HG03060 (cell line): ENCODE data around the gene GSTP1.
"Not testable (repeated sequence)": the region's sequence is repeated elsewhere in the genome, so short reads cannot be mapped to it uniquely, and the experiment has no call there.

Source experiments
- ATAC-seq: cut with Tn5 transposase; IDR thresholded peaks from one replicate; pipeline ENCODE4 v1.9.1; 2021; ENCODE audit warnings: low read depth, moderate number of reproducible peaks; ENCODE audit not compliant: unreplicated experiment

Gene GSTP1

DNA sequence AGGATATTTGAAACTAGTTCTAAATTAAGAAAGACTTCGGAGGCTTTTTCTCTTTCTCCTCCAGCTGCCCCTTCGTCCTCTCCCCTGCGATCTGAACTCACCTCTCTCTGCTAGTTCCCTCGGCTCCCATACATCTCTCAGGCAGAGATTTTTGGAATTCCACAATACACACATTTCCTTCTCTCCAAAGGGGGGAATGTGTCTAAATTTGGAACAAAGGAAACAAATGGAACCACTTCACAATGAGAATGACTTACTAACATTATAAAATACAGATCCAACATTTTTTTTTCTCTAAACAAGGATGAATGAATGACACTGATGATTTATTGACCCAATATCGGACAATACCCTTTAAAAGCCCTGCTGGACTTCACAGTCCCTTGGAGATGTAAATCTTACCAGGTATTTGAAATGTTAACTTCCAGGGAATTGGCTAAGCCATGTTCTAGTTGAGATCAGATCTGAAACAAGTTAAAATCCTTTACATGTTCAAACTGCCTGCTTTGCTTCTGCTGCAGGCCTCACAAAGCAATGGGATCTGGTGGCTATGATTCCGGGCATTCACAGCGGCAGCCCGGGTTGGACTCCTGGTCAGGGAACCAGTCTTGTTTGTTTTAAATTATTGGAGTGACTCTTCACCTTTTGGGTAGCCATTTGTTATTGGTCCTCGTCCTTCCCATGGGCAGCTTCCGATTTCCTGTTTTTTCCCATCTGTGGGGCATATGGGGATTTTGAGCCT, 20.5 kb upstream of the GSTP1 start:
- no peak for ATAC-seq

- not testable (repeated sequence) for ATAC-seq
Observed at GRCh38 chr11:67563705-67564114, 19.9 kb upstream of the GSTP1 start.

DNA sequence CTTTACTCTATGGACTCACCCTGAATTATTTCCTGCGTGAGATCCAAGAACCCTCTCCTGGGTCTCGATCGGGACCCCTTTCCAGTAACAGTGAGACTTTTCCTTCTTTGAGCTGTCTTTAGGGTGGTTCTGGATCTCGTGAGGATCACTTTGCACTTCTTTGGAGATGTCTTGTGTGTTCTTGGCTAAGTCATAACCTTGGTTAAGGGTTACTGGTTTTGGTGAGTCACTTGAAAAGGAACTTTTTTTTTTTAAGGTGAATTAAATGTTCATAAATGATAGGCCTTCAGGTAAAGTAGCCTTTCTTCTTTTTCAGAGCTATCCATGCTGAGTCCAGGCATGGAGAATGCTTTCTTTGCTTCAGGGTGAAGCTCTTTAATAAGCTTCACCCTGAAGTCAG, 19.4 kb upstream of the GSTP1 start:
- ATAC-seq = no peak

- no peak for ATAC-seq
Observed at GRCh38 chr11:67571443-67571842, 12.2 kb upstream of the GSTP1 start.

- no peak for ATAC-seq
Observed at GRCh38 chr11:67572305-67572704, 11.3 kb upstream of the GSTP1 start.

DNA sequence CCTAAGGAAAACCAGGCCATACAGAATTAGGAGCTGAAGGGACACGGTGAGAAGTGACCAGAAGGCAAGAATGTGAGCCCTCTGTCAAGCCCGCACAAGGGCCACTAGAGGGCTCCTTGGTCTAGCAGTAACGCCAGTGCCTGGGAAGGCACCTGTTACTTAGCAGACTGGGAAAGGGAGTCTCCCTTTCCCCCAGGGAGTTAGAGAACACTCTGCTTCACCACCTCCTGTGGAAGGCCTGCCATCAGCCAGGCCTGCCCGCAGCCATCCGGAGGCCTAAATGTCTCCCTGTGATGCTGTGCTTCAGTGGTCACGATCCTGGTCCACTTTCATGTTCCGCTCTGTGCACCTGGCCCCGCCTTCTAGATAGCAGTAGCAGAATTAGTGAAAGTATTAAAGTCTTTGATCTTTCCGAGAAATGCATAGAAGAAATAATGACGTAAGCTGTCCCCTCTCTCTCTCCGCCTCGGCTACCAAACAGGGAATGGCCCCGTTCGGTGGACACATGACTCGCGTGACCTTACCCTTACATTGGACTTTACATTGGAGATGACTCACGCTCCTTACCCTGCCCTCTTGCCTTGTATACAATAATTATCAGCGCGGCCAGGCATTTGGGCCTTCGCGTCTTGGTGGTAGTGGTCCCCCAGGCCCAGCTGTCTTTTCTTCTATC, 10.7 kb upstream of the GSTP1 start:
- ATAC-seq = no peak

DNA sequence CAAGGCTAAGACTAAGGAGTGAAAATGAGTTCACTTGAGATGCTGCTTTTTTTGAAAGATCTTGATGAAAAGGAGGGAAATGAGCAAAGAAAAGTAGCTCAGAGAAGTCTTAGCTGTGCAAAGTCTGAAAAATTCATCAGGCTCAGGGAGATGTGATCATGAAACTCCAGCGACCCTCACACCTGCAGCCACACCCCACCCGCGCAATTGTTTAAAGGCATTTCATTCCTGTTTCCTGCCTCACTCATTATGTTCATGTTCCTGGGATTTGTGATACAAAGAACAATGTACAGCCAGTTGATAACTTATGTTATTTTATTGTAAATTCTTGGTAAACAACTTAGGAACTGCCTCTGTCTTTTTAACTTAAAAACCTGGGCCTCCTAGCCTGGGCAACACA, 8.7 kb upstream of the GSTP1 start:
- no peak for ATAC-seq

- no peak for ATAC-seq
Observed at GRCh38 chr11:67576735-67577475, 6.7 kb upstream of the GSTP1 start.

GRCh38 chr11:67577951-67578350, 5.7 kb upstream of the GSTP1 start:
- no peak for ATAC-seq

DNA sequence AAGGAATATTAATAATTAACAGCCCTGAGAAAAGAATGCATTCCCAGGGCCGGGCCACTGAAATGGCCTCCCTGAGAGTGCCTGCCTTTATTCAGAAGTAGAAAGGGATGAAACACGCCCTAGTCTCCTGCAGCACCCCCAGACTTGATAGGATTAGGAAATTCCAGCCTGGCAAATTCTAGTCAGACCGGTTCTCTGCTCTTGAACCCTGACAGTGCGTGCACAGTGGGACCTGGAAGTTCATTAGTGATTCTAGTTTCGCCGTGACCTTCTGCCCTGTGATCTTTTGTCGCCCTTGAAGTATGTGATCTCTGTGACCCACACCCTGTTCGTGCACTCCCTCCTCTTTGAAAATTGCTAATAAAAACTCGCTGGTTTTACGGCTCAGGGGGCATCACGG, 2.1 kb upstream of the GSTP1 start:
- ATAC-seq = no peak

DNA sequence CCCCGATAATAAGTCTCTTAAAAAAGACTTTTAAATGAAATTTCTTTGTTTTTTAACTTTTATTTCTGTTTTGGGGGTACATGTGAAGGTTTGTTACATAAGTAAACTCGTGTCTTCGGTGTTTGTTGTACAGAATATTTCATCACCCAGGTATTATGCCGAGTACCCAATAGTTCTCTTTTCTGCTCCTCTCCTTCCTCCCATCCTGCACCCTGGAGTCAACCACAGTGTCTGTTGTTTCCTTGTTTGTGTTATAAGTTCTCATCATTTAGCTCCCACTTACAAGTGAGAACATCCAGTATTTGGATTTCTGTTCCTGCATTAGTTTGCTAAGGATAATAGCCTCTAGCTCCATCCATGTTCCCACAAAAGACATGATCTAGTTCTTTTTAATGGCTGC, 1.6 kb upstream of the GSTP1 start:
- ATAC-seq = no peak

DNA sequence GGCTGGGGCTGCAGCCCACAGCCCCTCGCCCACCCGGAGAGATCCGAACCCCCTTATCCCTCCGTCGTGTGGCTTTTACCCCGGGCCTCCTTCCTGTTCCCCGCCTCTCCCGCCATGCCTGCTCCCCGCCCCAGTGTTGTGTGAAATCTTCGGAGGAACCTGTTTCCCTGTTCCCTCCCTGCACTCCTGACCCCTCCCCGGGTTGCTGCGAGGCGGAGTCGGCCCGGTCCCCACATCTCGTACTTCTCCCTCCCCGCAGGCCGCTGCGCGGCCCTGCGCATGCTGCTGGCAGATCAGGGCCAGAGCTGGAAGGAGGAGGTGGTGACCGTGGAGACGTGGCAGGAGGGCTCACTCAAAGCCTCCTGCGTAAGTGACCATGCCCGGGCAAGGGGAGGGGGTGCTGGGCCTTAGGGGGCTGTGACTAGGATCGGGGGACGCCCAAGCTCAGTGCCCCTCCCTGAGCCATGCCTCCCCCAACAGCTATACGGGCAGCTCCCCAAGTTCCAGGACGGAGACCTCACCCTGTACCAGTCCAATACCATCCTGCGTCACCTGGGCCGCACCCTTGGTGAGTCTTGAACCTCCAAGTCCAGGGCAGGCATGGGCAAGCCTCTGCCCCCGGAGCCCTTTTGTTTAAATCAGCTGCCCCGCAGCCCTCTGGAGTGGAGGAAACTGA, 731 bp downstream of the GSTP1 start:
- no peak for ATAC-seq

DNA sequence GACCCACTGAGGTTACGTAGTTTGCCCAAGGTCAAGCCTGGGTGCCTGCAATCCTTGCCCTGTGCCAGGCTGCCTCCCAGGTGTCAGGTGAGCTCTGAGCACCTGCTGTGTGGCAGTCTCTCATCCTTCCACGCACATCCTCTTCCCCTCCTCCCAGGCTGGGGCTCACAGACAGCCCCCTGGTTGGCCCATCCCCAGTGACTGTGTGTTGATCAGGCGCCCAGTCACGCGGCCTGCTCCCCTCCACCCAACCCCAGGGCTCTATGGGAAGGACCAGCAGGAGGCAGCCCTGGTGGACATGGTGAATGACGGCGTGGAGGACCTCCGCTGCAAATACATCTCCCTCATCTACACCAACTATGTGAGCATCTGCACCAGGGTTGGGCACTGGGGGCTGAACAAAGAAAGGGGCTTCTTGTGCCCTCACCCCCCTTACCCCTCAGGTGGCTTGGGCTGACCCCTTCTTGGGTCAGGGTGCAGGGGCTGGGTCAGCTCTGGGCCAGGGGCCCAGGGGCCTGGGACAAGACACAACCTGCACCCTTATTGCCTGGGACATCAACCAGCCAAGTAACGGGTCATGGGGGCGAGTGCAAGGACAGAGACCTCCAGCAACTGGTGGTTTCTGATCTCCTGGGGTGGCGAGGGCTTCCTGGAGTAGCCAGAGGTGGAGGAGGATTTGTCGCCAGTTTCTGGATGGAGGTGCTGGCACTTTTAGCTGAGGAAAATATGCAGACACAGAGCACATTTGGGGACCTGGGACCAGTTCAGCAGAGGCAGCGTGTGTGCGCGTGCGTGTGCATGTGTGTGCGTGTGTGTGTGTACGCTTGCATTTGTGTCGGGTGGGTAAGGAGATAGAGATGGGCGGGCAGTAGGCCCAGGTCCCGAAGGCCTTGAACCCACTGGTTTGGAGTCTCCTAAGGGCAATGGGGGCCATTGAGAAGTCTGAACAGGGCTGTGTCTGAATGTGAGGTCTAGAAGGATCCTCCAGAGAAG, 1.6 kb downstream of the GSTP1 start:
- no peak for ATAC-seq

- no peak for ATAC-seq
Observed at GRCh38 chr11:67585911-67586310, 2.3 kb downstream of the GSTP1 start.

- no peak for ATAC-seq
Observed at GRCh38 chr11:67586568-67587250, 3.1 kb downstream of the GSTP1 start.

GRCh38 chr11:67588136-67588503, 4.5 kb downstream of the GSTP1 start:
- peak; percentile 11 for ATAC-seq

DNA sequence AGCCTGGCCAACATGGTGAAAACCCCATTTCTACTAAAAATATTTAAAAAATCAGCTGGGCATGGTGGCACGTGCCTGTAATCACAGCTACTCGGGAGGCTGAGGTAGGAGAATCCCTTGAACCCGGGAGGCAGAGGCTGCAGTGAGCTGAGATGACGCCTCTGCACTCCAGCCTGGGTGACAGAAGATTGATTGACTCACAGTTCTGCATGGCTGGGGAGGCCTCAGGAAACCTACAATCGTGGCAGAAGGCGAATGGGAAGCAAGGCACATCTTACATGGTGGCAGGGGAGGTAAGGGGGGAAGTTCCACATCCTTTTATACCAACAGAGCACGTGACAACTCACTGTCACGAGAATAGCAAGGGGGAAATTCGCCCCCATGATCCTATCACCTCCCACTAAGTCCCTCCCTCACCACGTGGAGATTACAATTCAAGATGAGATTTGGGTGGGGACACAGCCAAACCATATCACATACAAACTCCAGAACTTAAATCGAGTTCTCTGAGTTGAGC, 5.3 kb downstream of the GSTP1 start:
- not testable (repeated sequence) for ATAC-seq

GRCh38 chr11:67592880-67593564, 9.4 kb downstream of the GSTP1 start:
- no peak for ATAC-seq

DNA sequence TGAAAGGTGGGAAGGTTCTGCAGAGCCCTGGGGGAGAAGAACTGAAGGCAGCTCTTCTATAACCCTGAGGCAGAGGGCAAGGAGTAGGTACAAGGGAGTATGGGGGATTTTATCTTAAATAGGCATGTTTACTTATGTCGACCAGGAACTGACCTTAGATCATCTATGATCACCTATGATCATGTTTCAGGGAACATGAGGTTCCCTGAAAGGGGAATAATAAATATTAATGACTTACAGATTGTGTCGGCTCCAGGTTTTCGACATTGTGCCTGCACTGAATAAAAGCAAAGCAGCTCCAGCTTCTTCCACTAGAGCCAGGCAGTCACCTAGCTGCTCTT, 9.9 kb downstream of the GSTP1 start:
- no peak for ATAC-seq
